WTC11 (cell line): ENCODE results near the gene AKT1. TPM values are rescaled to one million over a fixed set of nuclear protein-coding genes. Genes with fewer than 3 reads are reported as not detected.

Experiments used
- ATAC-seq: fragments of 200-7000 bp; cut with Tn5 transposase; 2 replicates; pipeline ENCODE4 v1.10.0; 2021; ENCODE audit warnings: mild to moderate bottlenecking, moderate library complexity
- CTCF ChIA-PET: fragments of 300-600 bp; sonication (Branson Sonifier 250); formaldehyde crosslinking; loops from one replicate; lab custom pipeline; 2021; ENCODE audit warnings: antibody characterized with exemption; lab: Charles Lee
- POLR2A ChIA-PET: fragments of 350-600 bp; sonication (Branson Sonifier 250); formaldehyde crosslinking; loops from one replicate; lab custom pipeline; 2021; ENCODE audit warnings: antibody characterized with exemption; lab: Charles Lee
- DNase-seq: peaks from one replicate; pipeline ENCODE4 v3.0.0; 2021; ENCODE audit warnings: low spot score
- H3K27ac Mint-ChIP-seq: 2 replicates; pipeline ENCODE4 v1.8.0; 2021; ENCODE audit warnings: mixed read lengths
- H3K27me3 Mint-ChIP-seq: 2 replicates; pipeline ENCODE4 v1.8.0; 2021; ENCODE audit warnings: low read depth, mild to moderate bottlenecking, moderate library complexity, mixed read lengths
- H3K36me3 Mint-ChIP-seq: 2 replicates; pipeline ENCODE4 v1.8.0; 2021; ENCODE audit warnings: mixed read lengths
- H3K4me1 Mint-ChIP-seq: 2 replicates; pipeline ENCODE4 v1.8.0; 2022; ENCODE audit warnings: mixed read lengths
- H3K4me3 Mint-ChIP-seq: 2 replicates; pipeline ENCODE4 v1.8.0; 2021; ENCODE audit warnings: mild to moderate bottlenecking, moderate library complexity, mixed read lengths
- H3K9me3 Mint-ChIP-seq: 2 replicates; pipeline ENCODE4 v1.8.0; 2021; ENCODE audit warnings: mixed read lengths
- AFF4 ChIP-seq: sonication (generic); formaldehyde crosslinking; IDR thresholded peaks from 2 replicates; pipeline ENCODE4 v1.8.1; 2023; ENCODE audit warnings: mild to moderate bottlenecking, missing genetic modification reagents, borderline replicate concordance
- AR ChIP-seq: fragments of 250-450 bp; sonication (Bioruptor Pico); IDR thresholded peaks from 2 replicates; pipeline ENCODE4 v1.9.0; 2021; ENCODE audit warnings: mild to moderate bottlenecking
- CBFB ChIP-seq: sonication (generic); formaldehyde crosslinking; IDR thresholded peaks from 2 replicates; pipeline ENCODE4 v1.8.1; 2022; ENCODE audit warnings: mild to moderate bottlenecking, low read depth, missing genetic modification reagents
- E2F1 ChIP-seq: sonication (generic); formaldehyde crosslinking; IDR thresholded peaks from 2 replicates; pipeline ENCODE4 v1.8.0; 2022; ENCODE audit warnings: mild to moderate bottlenecking, missing genetic modification reagents
- E2F5 ChIP-seq: sonication (generic); formaldehyde crosslinking; IDR thresholded peaks from 2 replicates; pipeline ENCODE4 v1.8.1; 2022; ENCODE audit warnings: mild to moderate bottlenecking, moderate library complexity, missing genetic modification reagents
- JUN ChIP-seq: sonication (generic); formaldehyde crosslinking; IDR thresholded peaks from 2 replicates; pipeline ENCODE4 v1.8.0; 2023; ENCODE audit warnings: mild to moderate bottlenecking, missing genetic modification reagents
- PRRX2 ChIP-seq: fragments of 250-450 bp; sonication (Bioruptor Pico); IDR thresholded peaks from 2 replicates; pipeline ENCODE4 v1.8.0; 2021; ENCODE audit warnings: mild to moderate bottlenecking
- SMAD4 ChIP-seq: sonication (generic); formaldehyde crosslinking; IDR thresholded peaks from 2 replicates; pipeline ENCODE4 v1.8.0; 2022; ENCODE audit warnings: mild to moderate bottlenecking, missing genetic modification reagents
- TP53 ChIP-seq: sonication (generic); formaldehyde crosslinking; IDR thresholded peaks from 2 replicates; pipeline ENCODE4 v1.8.1; 2023; ENCODE audit warnings: mild to moderate bottlenecking, missing genetic modification reagents
- ZNF425 ChIP-seq: fragments of 250-450 bp; sonication (Bioruptor Pico); conservative IDR thresholded peaks from 2 replicates; pipeline ENCODE4 v1.9.0; 2021; ENCODE audit warnings: mild to moderate bottlenecking
- ZNF532 ChIP-seq: fragments of 250-450 bp; sonication (Bioruptor Pico); IDR thresholded peaks from 2 replicates; pipeline ENCODE4 v1.9.0; 2021; ENCODE audit warnings: mild to moderate bottlenecking, borderline replicate concordance
- ZSCAN18 ChIP-seq: fragments of 250-450 bp; sonication (Bioruptor Pico); IDR thresholded peaks from 2 replicates; pipeline ENCODE4 v2.1.2; 2022; ENCODE audit warnings: mild to moderate bottlenecking, moderate library complexity
- total RNA-seq: library from RNA; stranded (reverse); gene quantifications from 3 replicates; pipeline ENCODE4 v1.2.3, GENCODE V29; 2021

AKT1 gene
- total RNA-seq, 1 experiment from 2014 or later: 121 TPM

- no peak for TF ChIP-seq AR (CRISPR knock-in tag)
- TF ChIP-seq E2F1 (CRISPR knock-in tag): no peak
- no peak for TF ChIP-seq TP53 (CRISPR knock-in tag)
- TF ChIP-seq AFF4 (CRISPR knock-in tag): no peak
- TF ChIP-seq PRRX2 (CRISPR knock-in tag): no peak
- no peak for TF ChIP-seq ZSCAN18 (CRISPR knock-in tag)
Observed at GRCh38 chr14:104805941-104806624, 10.5 kb upstream of the AKT1 start (continued).

- DNase-seq (no peak), ATAC-seq (no peak)
- CTCF ChIA-PET: interaction anchor here (1.4 kb wide), 1 partner anchor 36 kb away, joined by 7 read pairs; no protein-coding TSS in a partner anchor
- TF ChIP-seq ZNF425 (CRISPR knock-in tag): no peak
- no peak for TF ChIP-seq ZNF532 (CRISPR knock-in tag)
- TF ChIP-seq CBFB: no peak
- no peak for TF ChIP-seq SMAD4
- TF ChIP-seq E2F5 (CRISPR knock-in tag): no peak
- TF ChIP-seq JUN: no peak
Observed at GRCh38 chr14:104805326-104805678, 9.8 kb upstream of the AKT1 start.

More at GRCh38 chr14:104805326-104805678, 9.8 kb upstream of the AKT1 start:
- Mint-ChIP-seq H3K27me3 (peaks cover 28% of the 10 kb centered on the region), H3K9me3 (peaks cover 11% of the 10 kb centered on the region), H3K36me3 (no peaks in the 10 kb centered on the region), H3K27ac (no peak overlapping the region), H3K4me1 (peaks cover 2% of the 10 kb centered on the region; the same call in 1 of the 2 replicates), H3K4me3 (no peak overlapping the region)
- POLR2A ChIA-PET: interaction anchor here (1.0 kb wide), 1 partner anchor 11 kb away, joined by 3 read pairs; no protein-coding TSS in a partner anchor
